Progenitor cell of endocrine pancreas (in vitro differentiated cells): Measurements from ENCODE around the gene BCL3. TPM values are rescaled to one million over a fixed set of nuclear protein-coding genes. Genes with fewer than 3 reads are reported as not detected.

ENCODE experiments used
- DNase-seq: peaks from one replicate; pipeline ENCODE4 v3.0.0; 2021; ENCODE audit warnings: low spot score; ENCODE audit not compliant: unreplicated experiment
- H3K27ac Mint-ChIP-seq: 2 replicates; pipeline ENCODE4 v1.8.0; 2021; ENCODE audit warnings: mild to moderate bottlenecking, moderate library complexity, mixed read lengths
- H3K27me3 Mint-ChIP-seq: 2 replicates; pipeline ENCODE4 v1.8.0; 2021; ENCODE audit warnings: mixed read lengths
- H3K36me3 Mint-ChIP-seq: 2 replicates; pipeline ENCODE4 v1.8.0; 2022; ENCODE audit warnings: mixed read lengths; ENCODE audit not compliant: insufficient read depth
- H3K4me1 Mint-ChIP-seq: 2 replicates; pipeline ENCODE4 v1.8.0; 2021; ENCODE audit warnings: low read depth, mixed read lengths
- H3K4me3 Mint-ChIP-seq: 2 replicates; pipeline ENCODE4 v1.8.0; 2021; ENCODE audit warnings: low read depth, mild to moderate bottlenecking, moderate library complexity, mixed read lengths
- H3K9me3 Mint-ChIP-seq: 2 replicates; pipeline ENCODE4 v1.8.0; 2021; ENCODE audit warnings: low read depth, mixed read lengths
- total RNA-seq: library from RNA; stranded (reverse); gene quantifications from 2 replicates; pipeline ENCODE4 v1.2.1, GENCODE V29; 2021
- TF ChIP-seq, protein P1 (sequence below): fragments of 200-600 bp; sonication (generic); IDR thresholded peaks from one replicate; pipeline ENCODE4 v1.5.0; 2021; ENCODE audit warnings: antibody characterized with exemption, mild to moderate bottlenecking; ENCODE audit not compliant: unreplicated experiment

The BCL3 gene
- total RNA-seq, 1 donor from 2014 or later: 3.8 TPM

DNA sequence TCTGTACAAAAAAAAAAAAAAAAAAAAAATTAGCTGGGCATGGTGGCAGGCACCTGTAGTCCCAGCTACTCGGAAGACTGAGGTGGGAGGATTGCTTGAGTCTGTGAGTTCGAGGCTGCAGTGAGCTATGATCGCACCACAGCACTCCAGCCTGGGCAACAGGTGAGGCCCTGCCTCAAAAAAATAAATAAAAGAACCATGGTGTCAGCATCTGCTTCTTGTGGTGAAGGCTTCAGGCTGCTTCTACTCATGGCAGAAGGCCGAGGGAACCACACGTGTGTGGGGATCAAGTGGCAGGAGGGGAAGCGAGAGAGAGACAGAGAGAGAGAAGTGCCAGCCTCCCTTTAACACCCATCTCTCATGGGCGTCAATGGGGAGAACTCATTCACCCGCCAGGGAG is 13.5 kb downstream of the BCL3 start:
- Mint-ChIP-seq H3K27ac (no peak overlapping the region), H3K27me3 (peaks cover 19% of the 10 kb centered on the region), H3K4me1 (peaks cover 8% of the 10 kb centered on the region), H3K4me3 (no peak overlapping the region), H3K9me3 (no peaks in the 10 kb centered on the region), H3K36me3 (no peaks in the 10 kb centered on the region)
- TF ChIP-seq, protein P1, sequence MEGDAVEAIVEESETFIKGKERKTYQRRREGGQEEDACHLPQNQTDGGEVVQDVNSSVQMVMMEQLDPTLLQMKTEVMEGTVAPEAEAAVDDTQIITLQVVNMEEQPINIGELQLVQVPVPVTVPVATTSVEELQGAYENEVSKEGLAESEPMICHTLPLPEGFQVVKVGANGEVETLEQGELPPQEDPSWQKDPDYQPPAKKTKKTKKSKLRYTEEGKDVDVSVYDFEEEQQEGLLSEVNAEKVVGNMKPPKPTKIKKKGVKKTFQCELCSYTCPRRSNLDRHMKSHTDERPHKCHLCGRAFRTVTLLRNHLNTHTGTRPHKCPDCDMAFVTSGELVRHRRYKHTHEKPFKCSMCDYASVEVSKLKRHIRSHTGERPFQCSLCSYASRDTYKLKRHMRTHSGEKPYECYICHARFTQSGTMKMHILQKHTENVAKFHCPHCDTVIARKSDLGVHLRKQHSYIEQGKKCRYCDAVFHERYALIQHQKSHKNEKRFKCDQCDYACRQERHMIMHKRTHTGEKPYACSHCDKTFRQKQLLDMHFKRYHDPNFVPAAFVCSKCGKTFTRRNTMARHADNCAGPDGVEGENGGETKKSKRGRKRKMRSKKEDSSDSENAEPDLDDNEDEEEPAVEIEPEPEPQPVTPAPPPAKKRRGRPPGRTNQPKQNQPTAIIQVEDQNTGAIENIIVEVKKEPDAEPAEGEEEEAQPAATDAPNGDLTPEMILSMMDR: no peak
- DNase-seq: no peak

DNA sequence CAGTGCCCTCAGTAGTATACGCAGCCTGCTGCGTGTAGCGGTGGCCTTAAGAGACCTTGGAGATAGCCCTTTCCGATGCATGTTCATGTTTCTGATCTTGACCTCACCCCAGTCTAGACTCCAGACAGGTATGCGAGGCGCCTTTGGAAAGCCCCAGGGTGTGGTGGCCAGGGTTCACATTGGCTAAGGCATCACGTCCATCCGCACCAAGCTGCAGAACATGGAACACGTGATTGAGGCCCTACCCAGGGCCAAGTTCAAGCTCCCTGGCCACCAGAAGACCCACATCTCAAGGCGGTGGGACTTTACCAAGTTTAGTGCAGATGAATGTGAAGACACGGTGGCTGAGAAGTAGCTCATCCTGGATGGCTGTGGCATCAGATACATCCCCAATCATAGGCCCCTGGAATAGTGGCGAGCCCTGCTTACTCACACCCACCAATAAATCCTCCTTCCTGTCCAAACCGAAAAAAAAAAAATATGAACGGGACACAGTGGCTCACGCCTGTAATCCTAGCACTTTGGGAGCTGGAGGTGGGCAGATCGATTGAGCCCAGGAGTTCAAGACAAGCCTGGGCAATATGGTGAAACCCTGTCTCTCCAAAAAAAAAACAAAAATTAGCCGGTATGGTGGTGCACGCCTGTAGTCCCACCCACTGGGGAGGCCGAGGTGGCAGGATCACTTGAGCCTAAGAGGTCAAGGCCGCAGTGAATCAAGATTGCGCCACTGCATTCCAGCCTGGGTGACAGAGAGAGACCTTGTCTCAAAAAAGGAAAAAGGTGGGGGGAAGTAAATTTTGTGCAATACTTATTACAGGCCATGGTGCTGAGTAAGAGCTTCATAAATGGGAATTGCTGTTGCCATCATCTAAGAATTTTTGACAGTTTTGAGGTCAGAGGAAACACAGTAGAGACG is 16.8 kb downstream of the BCL3 start:
- no peak for DNase-seq
- H3K27ac Mint-ChIP-seq: no peak overlapping the region
- TF ChIP-seq, protein P1: no peak

DNA sequence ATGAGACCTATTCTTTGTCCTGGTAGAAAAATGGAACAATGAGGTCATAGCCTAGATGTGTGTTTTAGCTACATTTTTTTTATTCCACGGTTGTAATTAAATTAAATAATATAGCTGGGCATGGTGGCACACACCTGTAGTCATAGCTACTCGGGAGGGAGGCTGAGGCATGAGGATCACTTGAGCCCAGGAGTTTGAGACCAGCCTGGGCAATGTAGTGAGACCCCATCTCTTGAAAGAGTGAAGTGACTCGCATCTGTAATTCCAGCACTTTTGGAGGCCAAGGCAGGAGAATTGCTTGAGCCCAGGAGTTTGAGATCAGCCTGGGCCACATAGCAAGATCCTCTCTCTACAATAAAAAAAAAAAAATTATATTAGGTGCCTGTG is 17.4 kb downstream of the BCL3 start:
- DNase-seq: no peak
- no peak overlapping the region for H3K4me3 Mint-ChIP-seq
- H3K36me3 Mint-ChIP-seq: peaks cover 2% of the 10 kb centered on the region
- no peak overlapping the region for H3K27ac Mint-ChIP-seq
- H3K27me3 Mint-ChIP-seq: peaks cover 11% of the 10 kb centered on the region
- TF ChIP-seq, protein P1: no peak
- H3K4me1 Mint-ChIP-seq: peaks cover 1% of the 10 kb centered on the region
- H3K9me3 Mint-ChIP-seq: peaks cover 4% of the 10 kb centered on the region

More for the DNA sequence above, 16.8 kb downstream of the BCL3 start:
- Mint-ChIP-seq H3K36me3 (peaks cover 2% of the 10 kb centered on the region), H3K27me3 (peaks cover 11% of the 10 kb centered on the region), H3K4me3 (no peak overlapping the region), H3K9me3 (peaks cover 4% of the 10 kb centered on the region), H3K4me1 (no peaks in the 10 kb centered on the region)

DNA sequence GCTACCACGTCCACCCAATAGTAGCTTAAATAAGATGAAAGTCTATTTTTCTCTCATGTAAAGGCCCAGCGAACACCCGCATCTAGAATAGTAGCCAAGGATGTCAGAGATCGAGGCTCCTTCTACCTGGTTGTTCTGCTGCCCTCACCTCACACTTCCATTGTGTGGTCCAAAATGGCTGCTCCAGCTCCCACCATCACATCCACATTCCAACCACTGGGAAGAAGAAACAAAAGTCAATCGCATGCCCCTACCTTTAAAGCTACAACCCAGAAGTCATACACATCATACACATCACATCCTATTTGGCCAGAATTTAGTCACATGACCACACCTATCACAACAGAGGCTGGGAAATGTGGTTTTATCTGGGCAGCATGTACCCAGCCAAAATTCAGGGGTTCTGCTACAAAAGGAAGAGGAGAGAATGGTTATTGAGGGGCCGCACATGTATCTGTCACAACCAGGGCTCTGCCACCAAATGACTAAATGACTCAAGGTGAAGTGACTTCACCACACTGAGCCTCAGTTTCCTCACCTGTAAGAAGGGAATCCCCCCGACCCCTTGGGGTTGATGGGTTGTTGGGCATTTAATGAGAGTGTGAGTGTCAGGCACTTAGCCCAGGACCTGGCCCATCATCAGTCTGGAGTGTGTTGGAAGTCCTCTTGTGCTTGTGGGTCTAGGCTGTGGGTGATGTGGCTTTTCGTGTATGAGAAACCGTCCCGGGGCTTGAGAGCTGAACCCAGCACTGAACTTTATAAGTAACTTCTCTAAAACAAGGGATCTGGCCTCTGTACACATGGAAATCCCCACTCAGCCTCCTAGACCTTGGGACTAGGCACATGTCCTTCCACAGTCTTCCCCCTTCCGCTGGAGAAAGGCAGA is 19.0 kb downstream of the BCL3 start:
- TF ChIP-seq, protein P1: no peak
- no peak overlapping the region for H3K4me3 Mint-ChIP-seq
- H3K9me3 Mint-ChIP-seq: peaks cover 4% of the 10 kb centered on the region
- no peak overlapping the region for H3K27ac Mint-ChIP-seq
- DNase-seq: no peak
- peaks cover 2% of the 10 kb centered on the region for H3K36me3 Mint-ChIP-seq
- H3K4me1 Mint-ChIP-seq: peaks cover 1% of the 10 kb centered on the region
- H3K27me3 Mint-ChIP-seq: peaks cover 11% of the 10 kb centered on the region
